CD4-positive, alpha-beta memory T cell (primary cell): ENCODE data around the gene CHRNB1. TPM values are rescaled to one million over a fixed set of nuclear protein-coding genes. Genes with fewer than 3 reads are reported as not detected.

Experiments used
- CTCF ChIA-PET: fragments of 350-600 bp; sonication (Branson Sonifier 250); formaldehyde crosslinking; loops from one replicate; lab custom pipeline; 2021; ENCODE audit warnings: inconsistent platforms; ENCODE audit not compliant: partially characterized antibody; lab: Charles Lee
- POLR2A ChIA-PET: fragments of 350-600 bp; sonication (Branson Sonifier 250); formaldehyde crosslinking; loops from one replicate; lab custom pipeline; 2021; ENCODE audit not compliant: partially characterized antibody; lab: Charles Lee
- DNase-seq, 5 donors: peaks; one replicate each; pipeline versions ENCODE4 v3.0.0 to v3.0.0-alpha.2; 2020 to 2022; ENCODE audit warnings: mixed read lengths in 1 of 5
- H3K27ac ChIP-seq: one replicate; pipeline ENCODE4 v1.7.0; 2013; ENCODE audit warnings: low read depth, low read length
- H3K27me3 ChIP-seq: 2 replicates; pipeline ENCODE4 v1.7.0; 2013; ENCODE audit warnings: mild to moderate bottlenecking, low read length, moderate library complexity; ENCODE audit not compliant: insufficient read depth
- H3K36me3 ChIP-seq: 2 replicates; pipeline ENCODE4 v1.7.0; 2013; ENCODE audit warnings: mild to moderate bottlenecking, low read length, moderate library complexity; ENCODE audit not compliant: insufficient read depth
- H3K4me1 ChIP-seq: 2 replicates; pipeline ENCODE4 v1.7.0; 2013; ENCODE audit warnings: mild to moderate bottlenecking, low read length, moderate library complexity; ENCODE audit not compliant: insufficient read depth
- H3K4me3 ChIP-seq, 2 donors: one replicate each; pipeline ENCODE4 v1.7.0; 2013; ENCODE audit warnings: low read length in 2 of 2, mild to moderate bottlenecking in 1 of 2
- H3K9me3 ChIP-seq, 2 donors: one replicate each; pipeline ENCODE4 v1.7.0; 2013; ENCODE audit warnings: low read length in 2 of 2, control low read depth in 1 of 2; ENCODE audit not compliant: control insufficient read depth in 1 of 2
- H3K27ac Mint-ChIP-seq, 7 donors: one replicate each; pipeline ENCODE4 v1.8.0; 2020 to 2021; ENCODE audit warnings: mixed read lengths in 7 of 7, mild to moderate bottlenecking in 6 of 7, inconsistent platforms in 3 of 7, moderate library complexity in 3 of 7
- H3K27me3 Mint-ChIP-seq, 2 donors: one replicate each; pipeline ENCODE4 v1.8.0; 2020 to 2021; ENCODE audit warnings: mixed read lengths in 2 of 2
- H3K36me3 Mint-ChIP-seq, 2 donors: one replicate each; pipeline ENCODE4 v1.8.0; 2020 to 2021; ENCODE audit warnings: mixed read lengths in 2 of 2, inconsistent platforms in 1 of 2, mild to moderate bottlenecking in 1 of 2
- H3K4me1 Mint-ChIP-seq, 4 donors: one replicate each; pipeline ENCODE4 v1.8.0; 2020 to 2021; ENCODE audit warnings: mixed read lengths in 4 of 4, mild to moderate bottlenecking in 1 of 4
- H3K4me3 Mint-ChIP-seq, 8 donors: one replicate each; pipeline ENCODE4 v1.8.0; 2020 to 2021; ENCODE audit warnings: mixed read lengths in 8 of 8, mild to moderate bottlenecking in 7 of 8, moderate library complexity in 6 of 8, inconsistent platforms in 3 of 8
- H3K9me3 Mint-ChIP-seq, 8 donors: one replicate each; pipeline ENCODE4 v1.8.0; 2020 to 2021; ENCODE audit warnings: mixed read lengths in 8 of 8, mild to moderate bottlenecking in 5 of 8, inconsistent platforms in 3 of 8, moderate library complexity in 1 of 8
- intact Hi-C: fragments of 100-400 bp; cut with micrococcal nuclease; formaldehyde crosslinking; loops from one replicate; pipeline ENCODE4 v1.15.1; 2023
- polyA plus RNA-seq, 2 donors: library from polyadenylated mRNA; unstranded; fragments of 300-500 nt; fragmentation: Illumina TruSeq; gene quantifications; one replicate each; pipeline ENCODE4 v1.2.3, GENCODE V29; 2021
- total RNA-seq, 2 experiments: library from RNA; stranded (reverse); gene quantifications; one replicate each; pipeline ENCODE4 v1.2.3, GENCODE V29; 2021

CHRNB1 gene
- total and polyA plus RNA-seq, 4 experiments from 2014 or later = 9.1 to 29.2 (median 16.8) TPM

DNA sequence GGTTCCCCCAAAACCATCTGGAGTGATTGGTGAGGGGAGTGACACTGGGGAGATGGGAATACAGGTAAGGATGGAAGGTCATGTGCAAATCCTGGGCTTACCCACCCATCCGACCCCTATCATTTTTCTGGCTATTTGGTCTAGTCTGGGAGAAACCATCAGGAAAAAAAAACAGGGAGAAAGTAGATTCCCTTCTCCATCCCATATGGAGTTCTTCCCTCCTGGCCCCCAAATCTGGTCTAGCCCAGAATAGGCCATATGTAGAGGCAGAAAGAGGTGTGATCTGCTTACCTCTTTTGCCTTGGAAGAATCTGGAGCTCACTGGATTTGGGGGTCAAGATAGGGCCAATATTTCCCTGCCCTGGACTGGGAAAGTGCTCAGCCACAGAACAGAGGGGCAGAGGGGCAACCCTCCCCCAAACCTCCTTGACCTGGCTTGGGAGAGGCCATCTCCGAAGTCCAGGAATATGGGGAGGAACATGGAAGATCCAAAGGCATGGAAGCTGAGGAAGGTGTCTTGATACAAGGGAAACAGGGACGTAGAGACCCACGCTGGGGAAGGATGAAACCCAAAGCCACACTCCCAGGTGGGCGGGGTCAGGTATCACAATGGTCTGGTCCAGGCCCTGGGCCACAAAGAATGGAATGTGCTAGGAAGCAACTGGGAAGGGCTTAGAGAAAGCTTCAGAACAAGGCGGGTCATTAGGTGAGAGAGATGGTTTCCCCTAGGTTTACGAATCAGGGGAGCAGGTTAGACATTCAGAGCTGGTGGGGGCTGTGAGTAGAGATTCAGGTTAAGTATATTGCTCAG is 16.2 kb downstream of the CHRNB1 start:
- no peaks in the 10 kb centered on the region for H3K27me3 ChIP-seq
- peaks cover 9 to 29% of the 10 kb centered on the region in 2 donors for H3K36me3 Mint-ChIP-seq
- CTCF ChIA-PET = interaction anchor here (1.3 to 1.6 kb wide), 2 partner anchors 24 to 25 kb away, joined by 3 to 5 read pairs; no protein-coding TSS in a partner anchor
- no peak for DNase-seq
- no peak overlapping the region for H3K27ac ChIP-seq
- H3K27me3 Mint-ChIP-seq = no peaks in the 10 kb centered on the region
- H3K36me3 ChIP-seq = no peaks in the 10 kb centered on the region
- H3K4me3 Mint-ChIP-seq = no peak overlapping the region
- H3K9me3 ChIP-seq = no peaks in the 10 kb centered on the region
- peak overlapping the region in 2 of 7 donors; percentile 18 to 46 for H3K27ac Mint-ChIP-seq
- no peaks in the 10 kb centered on the region for H3K9me3 Mint-ChIP-seq
- H3K4me1 Mint-ChIP-seq = peaks cover 8 to 21% (median 13%) of the 10 kb centered on the region in 4 donors
- intact Hi-C loops = no loop called here
- no peak overlapping the region for H3K4me3 ChIP-seq
- peaks cover 9% of the 10 kb centered on the region for H3K4me1 ChIP-seq
- POLR2A ChIA-PET = interaction anchor here (1.4 to 23.4 kb wide), 2 partner anchors 15 to 21 kb away, joined by 3 to 398 read pairs; partner anchors contain the start of genes POLR2A, SLC35G6 and ZBTB4

- H3K36me3 ChIP-seq = peaks cover 6% of the 10 kb centered on the region
- DNase-seq = no peak
- H3K9me3 ChIP-seq = no peaks in the 10 kb centered on the region
- no peak overlapping the region for H3K4me3 ChIP-seq
- H3K27ac ChIP-seq = no peak overlapping the region
- intact Hi-C loops = no loop called here
- H3K27me3 ChIP-seq = no peaks in the 10 kb centered on the region
- ChIA-PET POLR2A (interaction anchor here (1.1 to 23.4 kb wide), 3 partner anchors 9 to 26 kb away, joined by 3 to 398 read pairs (median 3); partner anchors contain the start of genes POLR2A, SLC35G6 and ZBTB4), CTCF (interaction anchor here (1.1 to 1.3 kb wide), 2 partner anchors 27 to 107 kb away, joined by 3 read pairs; no protein-coding TSS in a partner anchor)
- Mint-ChIP-seq H3K4me3 (peak overlapping the region in 1 of 8 donors; percentile 36), H3K4me1 (peaks cover 2 to 19% (median 4%) of the 10 kb centered on the region in 4 donors), H3K36me3 (peaks cover 9 to 37% of the 10 kb centered on the region in 2 donors), H3K27me3 (no peaks in the 10 kb centered on the region), H3K27ac (no peak overlapping the region), H3K9me3 (no peaks in the 10 kb centered on the region)
- peaks cover 2% of the 10 kb centered on the region for H3K4me1 ChIP-seq
These were observed 17.9 kb downstream of the CHRNB1 start for GRCh38 chr17:7462474-7463371.

- Histone ChIP-seq H3K4me3 (no peak overlapping the region), H3K9me3 (no peaks in the 10 kb centered on the region), H3K27me3 (no peaks in the 10 kb centered on the region), H3K27ac (no peak overlapping the region), H3K4me1 (peaks cover 3% of the 10 kb centered on the region), H3K36me3 (peaks cover 6% of the 10 kb centered on the region)
- CTCF ChIA-PET = no interaction called here
- H3K9me3 Mint-ChIP-seq = no peaks in the 10 kb centered on the region
- POLR2A ChIA-PET = interaction anchor here (1.1 to 23.4 kb wide), 4 partner anchors 8 to 27 kb away, joined by 3 to 398 read pairs (median 4); partner anchors contain the start of genes POLR2A, SLC35G6 and ZBTB4
- peaks cover 2 to 22% (median 5%) of the 10 kb centered on the region in 4 donors for H3K4me1 Mint-ChIP-seq
- H3K27ac Mint-ChIP-seq = peak overlapping the region in 1 of 7 donors; percentile 41
- intact Hi-C loops = no loop called here
- no peak for DNase-seq
- H3K27me3 Mint-ChIP-seq = no peaks in the 10 kb centered on the region
- peak overlapping the region in 1 of 8 donors; percentile 36 for H3K4me3 Mint-ChIP-seq
- peaks cover 9 to 39% of the 10 kb centered on the region in 2 donors for H3K36me3 Mint-ChIP-seq
These were observed 18.5 kb downstream of the CHRNB1 start for GRCh38 chr17:7463372-7463846.

DNA sequence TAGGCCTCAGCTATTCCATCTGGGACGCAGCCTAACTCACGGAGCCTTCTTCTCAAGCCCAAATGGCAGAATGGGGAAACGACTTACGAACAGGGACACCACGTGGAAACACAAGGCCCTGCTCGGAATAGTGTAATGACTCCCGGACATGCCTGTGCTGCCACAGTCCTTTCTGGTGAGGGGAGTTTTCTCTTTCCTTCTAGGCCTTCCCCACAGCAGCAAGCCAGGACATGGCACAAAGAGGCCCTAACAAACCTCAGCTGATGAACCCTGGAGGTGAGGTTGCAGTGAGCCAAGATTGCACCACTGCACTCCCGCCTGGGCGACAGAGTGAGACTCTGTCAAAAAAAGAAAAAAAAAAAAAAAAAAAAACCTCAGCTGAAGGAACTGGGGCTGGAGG is 19.2 kb downstream of the CHRNB1 start:
- Mint-ChIP-seq H3K4me1 (peaks cover 2 to 22% (median 3%) of the 10 kb centered on the region in 4 donors), H3K9me3 (no peaks in the 10 kb centered on the region), H3K36me3 (peaks cover 9 to 35% of the 10 kb centered on the region in 2 donors), H3K27me3 (no peaks in the 10 kb centered on the region), H3K27ac (no peak overlapping the region), H3K4me3 (no peak overlapping the region)
- no peak for DNase-seq
- no peak overlapping the region for H3K27ac ChIP-seq
- peaks cover 6% of the 10 kb centered on the region for H3K36me3 ChIP-seq
- intact Hi-C loops = no loop called here
- ChIA-PET CTCF (interaction anchor here (1.4 kb wide), 1 partner anchor 26 kb away, joined by 3 read pairs; no protein-coding TSS in a partner anchor), POLR2A (interaction anchor here (1.4 to 23.4 kb wide), 3 partner anchors 9 to 27 kb away, joined by 3 to 398 read pairs (median 4); partner anchors contain the start of genes POLR2A, SLC35G6 and ZBTB4)
- no peaks in the 10 kb centered on the region for H3K27me3 ChIP-seq
- H3K4me1 ChIP-seq = peaks cover 3% of the 10 kb centered on the region
- H3K9me3 ChIP-seq = no peaks in the 10 kb centered on the region
- no peak overlapping the region for H3K4me3 ChIP-seq

- Histone ChIP-seq H3K27ac (no peak overlapping the region), H3K27me3 (no peaks in the 10 kb centered on the region), H3K4me1 (peaks cover 3% of the 10 kb centered on the region), H3K4me3 (no peak overlapping the region), H3K36me3 (peaks cover 6% of the 10 kb centered on the region), H3K9me3 (no peaks in the 10 kb centered on the region)
- H3K36me3 Mint-ChIP-seq = peaks cover 9 to 35% of the 10 kb centered on the region in 2 donors
- CTCF ChIA-PET = interaction anchor here (1.4 kb wide), 1 partner anchor 28 kb away, joined by 3 read pairs; no protein-coding TSS in a partner anchor
- POLR2A ChIA-PET = interaction anchor here (0.8 to 23.4 kb wide), 4 partner anchors 9 to 24 kb away, joined by 3 to 398 read pairs (median 3); partner anchors contain the start of genes POLR2A, SLC35G6 and ZBTB4
- no peak for DNase-seq
- no peaks in the 10 kb centered on the region for H3K27me3 Mint-ChIP-seq
- H3K4me1 Mint-ChIP-seq = peaks cover 0 to 17% (median 3%) of the 10 kb centered on the region in 4 donors
- intact Hi-C loops = no loop called here
- no peak overlapping the region for H3K27ac Mint-ChIP-seq
- no peak overlapping the region for H3K4me3 Mint-ChIP-seq
- H3K9me3 Mint-ChIP-seq = no peaks in the 10 kb centered on the region
These were observed 20.9 kb downstream of the CHRNB1 start for GRCh38 chr17:7465597-7466275.

GRCh38 chr17:7466318-7466638 is 21.4 kb downstream of the CHRNB1 start:
- no peak overlapping the region for H3K27ac ChIP-seq
- POLR2A ChIA-PET = interaction anchor here (0.8 to 23.4 kb wide), 4 partner anchors 10 to 25 kb away, joined by 3 to 398 read pairs (median 3); partner anchors contain the start of genes POLR2A, SLC35G6 and ZBTB4

More at GRCh38 chr17:7466318-7466638, 21.4 kb downstream of the CHRNB1 start:
- H3K9me3 Mint-ChIP-seq = no peaks in the 10 kb centered on the region
- Histone ChIP-seq H3K4me3 (no peak overlapping the region), H3K36me3 (peaks cover 6% of the 10 kb centered on the region), H3K27me3 (no peaks in the 10 kb centered on the region), H3K9me3 (no peaks in the 10 kb centered on the region), H3K4me1 (peaks cover 3% of the 10 kb centered on the region)
- DNase-seq = no peak
- H3K4me3 Mint-ChIP-seq = no peak overlapping the region
- no peak overlapping the region for H3K27ac Mint-ChIP-seq
- CTCF ChIA-PET = no interaction called here
- no peaks in the 10 kb centered on the region for H3K27me3 Mint-ChIP-seq
- intact Hi-C loops = no loop called here
- peaks cover under 1 to 15% (median 2%) of the 10 kb centered on the region in 4 donors for H3K4me1 Mint-ChIP-seq
- peaks cover 6 to 31% of the 10 kb centered on the region in 2 donors for H3K36me3 Mint-ChIP-seq
